Fibroblast of skin of right quadriceps (primary cell): ENCODE measurements around the gene DOCK3.

ENCODE experiments used
- DNase-seq: peaks from one replicate; pipeline ENCODE4 v3.0.0-alpha.2; 2013

The DOCK3 gene

GRCh38 chr3:51393134-51393495 lies 718.4 kb downstream of the DOCK3 start:
- no peak for DNase-seq

GRCh38 chr3:51393564-51393963 lies 718.8 kb downstream of the DOCK3 start:
- no peak for DNase-seq

GRCh38 chr3:51394541-51394940 lies 719.8 kb downstream of the DOCK3 start:
- no peak for DNase-seq

- no peak for DNase-seq
These were observed 720.9 kb downstream of the DOCK3 start for GRCh38 chr3:51395493-51396213.

GRCh38 chr3:51396401-51396800 lies 721.7 kb downstream of the DOCK3 start:
- DNase-seq: no peak

GRCh38 chr3:51397392-51397791 lies 722.7 kb downstream of the DOCK3 start:
- DNase-seq: no peak

GRCh38 chr3:51398595-51399310 lies 724.0 kb downstream of the DOCK3 start:
- no peak for DNase-seq

- DNase-seq: no peak
These were observed 725.4 kb downstream of the DOCK3 start for GRCh38 chr3:51400166-51400565.

GRCh38 chr3:51401735-51402134 lies 727.0 kb downstream of the DOCK3 start:
- no peak for DNase-seq

- no peak for DNase-seq
These were observed 728.9 kb downstream of the DOCK3 start for GRCh38 chr3:51403675-51404074.

GRCh38 chr3:51408021-51408420 lies 733.3 kb downstream of the DOCK3 start:
- no peak for DNase-seq

- DNase-seq: no peak
These were observed 734.1 kb downstream of the DOCK3 start for GRCh38 chr3:51408813-51409212.

- DNase-seq: no peak
These were observed 747.5 kb downstream of the DOCK3 start for GRCh38 chr3:51422211-51422610.

GRCh38 chr3:51426921-51427320 lies 752.2 kb downstream of the DOCK3 start:
- DNase-seq: no peak

- DNase-seq: no peak
These were observed 754.4 kb downstream of the DOCK3 start for GRCh38 chr3:51429138-51429537.
